Osteocyte (in vitro differentiated cells): ENCODE measurements around the gene GSPT2. TPM values are rescaled to one million over a fixed set of nuclear protein-coding genes. Genes with fewer than 3 reads are reported as not detected.
"Not testable (repeated sequence)": the region's sequence is repeated elsewhere in the genome, so short reads cannot be mapped to it uniquely, and the experiment has no call there.

Experiments
- DNase-seq: peaks from one replicate; pipeline ENCODE4 v3.0.0; 2021; ENCODE audit warnings: mixed read lengths; ENCODE audit not compliant: unreplicated experiment; ENCODE audit errors: extremely low spot score
- H3K27ac Mint-ChIP-seq: one replicate; pipeline ENCODE4 v1.8.0; 2021; ENCODE audit warnings: mild to moderate bottlenecking, mixed read lengths; ENCODE audit not compliant: unreplicated experiment
- H3K27me3 Mint-ChIP-seq: one replicate; pipeline ENCODE4 v1.8.0; 2021; ENCODE audit warnings: mixed read lengths; ENCODE audit not compliant: unreplicated experiment
- H3K36me3 Mint-ChIP-seq: one replicate; pipeline ENCODE4 v1.8.0; 2021; ENCODE audit warnings: mixed read lengths; ENCODE audit not compliant: unreplicated experiment
- H3K4me1 Mint-ChIP-seq: one replicate; pipeline ENCODE4 v1.8.0; 2021; ENCODE audit warnings: mixed read lengths; ENCODE audit not compliant: unreplicated experiment
- H3K4me3 Mint-ChIP-seq: one replicate; pipeline ENCODE4 v1.8.0; 2021; ENCODE audit warnings: mild to moderate bottlenecking, moderate library complexity, mixed read lengths; ENCODE audit not compliant: unreplicated experiment
- H3K9me3 Mint-ChIP-seq: one replicate; pipeline ENCODE4 v1.8.0; 2021; ENCODE audit warnings: mixed read lengths; ENCODE audit not compliant: unreplicated experiment
- long read RNA-seq: library from polyadenylated mRNA; unstranded; transcript quantifications from one replicate; pipeline ENCODE4 v2.0.0, GENCODE V29; 2021
- total RNA-seq: library from RNA; stranded (reverse); gene quantifications from 2 replicates; pipeline ENCODE4 v1.2.1, GENCODE V29; 2021
- TF ChIP-seq, protein P1 (sequence below): fragments of 200-600 bp; sonication (generic); IDR thresholded peaks from 2 replicates; pipeline ENCODE4 v1.5.0; 2021; ENCODE audit warnings: antibody characterized with exemption, mild to moderate bottlenecking, moderate library complexity

Gene GSPT2
- total RNA-seq = 14.5 and 15.3 TPM in 2 replicates
- long read RNA-seq, transcript GSPT2-201 (1 exons, 2,802 nt) = major isoform, 40 of 40 reads
- long read RNA-seq, partial matches to known transcripts = 0 of 40 reads
- long read RNA-seq, other reads (novel, unspliced or antisense) = 0 of 40 reads

DNA sequence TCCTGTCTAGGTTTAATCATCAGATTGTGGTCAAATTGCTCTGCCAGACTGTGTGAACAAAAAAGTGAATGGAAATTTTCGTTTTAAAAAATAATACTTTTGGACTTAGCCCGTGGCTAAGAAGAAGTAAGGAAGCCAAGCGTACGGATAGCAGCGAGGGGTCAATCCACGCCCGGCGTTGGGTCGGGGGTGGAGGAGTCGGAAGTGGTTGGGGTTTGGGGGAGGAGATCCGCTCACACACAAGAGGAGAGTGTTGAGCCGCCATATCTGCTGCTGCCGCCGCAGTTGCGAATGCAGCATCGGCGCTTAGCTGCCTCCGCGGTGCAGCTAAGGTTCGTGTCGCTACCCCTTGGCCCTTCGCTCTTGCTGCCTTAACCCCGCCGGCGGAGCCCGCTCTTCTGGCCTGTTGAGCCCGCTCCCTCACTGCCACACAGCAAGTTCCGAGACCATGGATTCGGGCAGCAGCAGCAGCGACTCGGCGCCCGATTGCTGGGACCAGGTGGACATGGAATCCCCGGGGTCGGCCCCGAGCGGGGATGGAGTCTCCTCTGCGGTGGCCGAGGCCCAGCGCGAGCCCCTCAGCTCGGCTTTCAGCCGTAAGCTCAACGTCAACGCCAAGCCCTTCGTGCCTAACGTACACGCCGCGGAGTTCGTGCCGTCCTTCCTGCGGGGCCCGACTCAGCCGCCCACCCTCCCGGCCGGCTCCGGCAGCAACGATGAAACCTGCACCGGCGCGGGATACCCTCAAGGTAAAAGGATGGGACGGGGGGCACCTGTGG lies at the start of gene GSPT2:
Gene GSPT2, plus strand, starts transcription at position 264 of the 779 bp plus-strand sequence. Its CDS starts 185 bp downstream, at position 449.
- peaks cover 16% of the 10 kb centered on the region for H3K36me3 Mint-ChIP-seq
- peaks cover 2% of the 10 kb centered on the region for H3K27me3 Mint-ChIP-seq
- peaks cover 12% of the 10 kb centered on the region for H3K4me1 Mint-ChIP-seq
- H3K9me3 Mint-ChIP-seq = peaks cover 29% of the 10 kb centered on the region
- peak within 1 kb of the TSS; percentile 63 for H3K27ac Mint-ChIP-seq
- DNase-seq = peak; percentile 87
- TF ChIP-seq, protein P1, sequence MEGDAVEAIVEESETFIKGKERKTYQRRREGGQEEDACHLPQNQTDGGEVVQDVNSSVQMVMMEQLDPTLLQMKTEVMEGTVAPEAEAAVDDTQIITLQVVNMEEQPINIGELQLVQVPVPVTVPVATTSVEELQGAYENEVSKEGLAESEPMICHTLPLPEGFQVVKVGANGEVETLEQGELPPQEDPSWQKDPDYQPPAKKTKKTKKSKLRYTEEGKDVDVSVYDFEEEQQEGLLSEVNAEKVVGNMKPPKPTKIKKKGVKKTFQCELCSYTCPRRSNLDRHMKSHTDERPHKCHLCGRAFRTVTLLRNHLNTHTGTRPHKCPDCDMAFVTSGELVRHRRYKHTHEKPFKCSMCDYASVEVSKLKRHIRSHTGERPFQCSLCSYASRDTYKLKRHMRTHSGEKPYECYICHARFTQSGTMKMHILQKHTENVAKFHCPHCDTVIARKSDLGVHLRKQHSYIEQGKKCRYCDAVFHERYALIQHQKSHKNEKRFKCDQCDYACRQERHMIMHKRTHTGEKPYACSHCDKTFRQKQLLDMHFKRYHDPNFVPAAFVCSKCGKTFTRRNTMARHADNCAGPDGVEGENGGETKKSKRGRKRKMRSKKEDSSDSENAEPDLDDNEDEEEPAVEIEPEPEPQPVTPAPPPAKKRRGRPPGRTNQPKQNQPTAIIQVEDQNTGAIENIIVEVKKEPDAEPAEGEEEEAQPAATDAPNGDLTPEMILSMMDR = no peak
- peak within 1 kb of the TSS; percentile 81 for H3K4me3 Mint-ChIP-seq

DNA sequence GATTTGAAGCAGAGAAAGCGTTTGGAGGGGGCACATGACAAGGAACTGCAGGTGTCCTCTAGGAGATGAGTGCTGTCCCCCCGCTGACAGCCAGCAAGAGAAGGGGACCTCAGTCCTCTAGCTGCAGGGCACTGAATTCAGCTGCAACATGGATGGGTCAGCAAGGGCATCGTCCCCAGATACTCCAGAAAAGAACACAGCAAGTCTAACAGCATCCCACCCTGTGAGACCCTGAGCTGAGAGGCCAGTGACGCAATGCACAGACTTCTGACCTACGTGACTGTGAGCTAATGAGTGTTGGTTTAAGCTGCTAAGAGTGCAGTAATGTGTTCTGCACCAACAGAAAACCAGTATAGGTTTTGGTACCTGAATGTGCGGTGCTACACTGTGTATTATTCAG lies 49.0 kb upstream of the GSPT2 start:
- DNase-seq = peak; percentile 27

DNA sequence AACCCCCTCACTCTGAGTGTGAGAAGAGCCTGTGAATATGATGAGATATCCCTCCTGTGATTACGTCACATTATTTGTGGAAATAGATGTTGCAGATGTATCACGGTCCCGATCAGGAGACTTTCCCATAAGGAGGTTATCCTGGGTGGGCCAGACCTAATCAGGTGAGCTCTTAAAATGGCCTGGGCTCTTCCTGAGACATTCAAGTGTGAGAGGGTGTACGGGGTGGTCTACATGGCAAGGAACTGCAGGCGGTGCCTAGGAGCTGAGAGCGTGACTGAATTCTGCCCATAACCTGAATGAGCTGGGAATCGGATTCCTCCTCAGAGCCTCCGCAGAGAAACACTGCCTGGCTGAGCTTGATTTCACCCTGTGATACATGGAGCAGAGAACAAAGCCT lies 45.8 kb upstream of the GSPT2 start:
- no peak overlapping the region for H3K27ac Mint-ChIP-seq
- DNase-seq = peak; percentile 51

More for the DNA sequence above, 49.0 kb upstream of the GSPT2 start:
- H3K27me3 Mint-ChIP-seq = no peaks in the 10 kb centered on the region
- H3K4me3 Mint-ChIP-seq = no peak overlapping the region
- no peaks in the 10 kb centered on the region for H3K4me1 Mint-ChIP-seq
- TF ChIP-seq, protein P1 = no peak
- no peaks in the 10 kb centered on the region for H3K36me3 Mint-ChIP-seq
- H3K9me3 Mint-ChIP-seq = peaks cover 13% of the 10 kb centered on the region
- no peak overlapping the region for H3K27ac Mint-ChIP-seq

DNA sequence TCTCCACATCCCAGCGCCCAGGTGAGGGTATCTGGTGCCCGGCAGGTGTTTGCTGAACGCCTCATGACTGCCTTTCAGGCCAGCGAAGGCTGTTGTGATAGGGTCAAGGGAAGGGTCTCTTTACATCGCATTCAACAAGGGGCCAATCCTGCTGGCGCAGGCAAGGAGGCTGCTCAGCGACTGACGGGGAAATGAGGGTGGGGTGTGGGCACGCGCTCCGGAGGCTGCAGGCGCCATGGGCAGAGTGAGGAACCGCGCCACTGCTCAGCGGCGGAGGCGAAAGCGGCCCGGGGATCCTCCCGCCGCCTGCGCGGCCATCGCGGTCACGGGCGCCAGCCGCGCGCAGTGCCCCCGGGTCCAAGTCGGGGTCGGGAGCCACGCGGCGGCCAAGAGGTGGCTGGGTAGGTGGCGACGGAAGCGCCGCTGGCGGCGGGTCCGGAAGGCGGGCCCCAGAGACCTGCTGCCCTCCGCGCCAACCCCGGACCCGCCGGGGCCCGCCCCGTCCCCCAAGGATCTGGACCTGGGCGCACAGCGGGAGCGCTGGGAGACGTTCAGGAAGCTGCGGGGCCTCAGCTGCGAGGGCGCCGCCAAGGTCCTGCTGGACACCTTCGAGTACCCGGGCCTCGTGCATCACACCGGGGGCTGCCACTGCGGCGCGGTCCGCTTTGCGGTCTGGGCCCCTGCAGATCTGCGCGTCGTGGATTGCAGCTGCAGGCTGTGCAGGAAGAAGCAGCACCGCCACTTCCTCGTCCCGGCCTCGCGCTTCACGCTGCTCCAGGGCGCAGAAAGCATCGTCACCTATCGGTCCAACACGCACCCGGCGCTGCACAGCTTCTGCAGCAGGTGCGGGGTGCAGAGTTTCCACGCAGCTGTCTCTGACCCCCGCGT lies 32.7 kb upstream of the GSPT2 start, which contains the start of gene CENPVL1:
Gene CENPVL1, plus strand, starts transcription at position 236 of the 888 bp plus-strand sequence. Its CDS starts 0 bp downstream, at position 236.
- not testable (repeated sequence) for H3K36me3 Mint-ChIP-seq, H3K27ac Mint-ChIP-seq, H3K9me3 Mint-ChIP-seq, H3K4me3 Mint-ChIP-seq, H3K4me1 Mint-ChIP-seq, DNase-seq, H3K27me3 Mint-ChIP-seq

More for the DNA sequence above, 45.8 kb upstream of the GSPT2 start:
- H3K4me1 Mint-ChIP-seq = no peaks in the 10 kb centered on the region
- H3K9me3 Mint-ChIP-seq = peaks cover 13% of the 10 kb centered on the region
- H3K27me3 Mint-ChIP-seq = no peaks in the 10 kb centered on the region
- H3K36me3 Mint-ChIP-seq = no peaks in the 10 kb centered on the region
- H3K4me3 Mint-ChIP-seq = no peak overlapping the region
- TF ChIP-seq, protein P1 = no peak

DNA sequence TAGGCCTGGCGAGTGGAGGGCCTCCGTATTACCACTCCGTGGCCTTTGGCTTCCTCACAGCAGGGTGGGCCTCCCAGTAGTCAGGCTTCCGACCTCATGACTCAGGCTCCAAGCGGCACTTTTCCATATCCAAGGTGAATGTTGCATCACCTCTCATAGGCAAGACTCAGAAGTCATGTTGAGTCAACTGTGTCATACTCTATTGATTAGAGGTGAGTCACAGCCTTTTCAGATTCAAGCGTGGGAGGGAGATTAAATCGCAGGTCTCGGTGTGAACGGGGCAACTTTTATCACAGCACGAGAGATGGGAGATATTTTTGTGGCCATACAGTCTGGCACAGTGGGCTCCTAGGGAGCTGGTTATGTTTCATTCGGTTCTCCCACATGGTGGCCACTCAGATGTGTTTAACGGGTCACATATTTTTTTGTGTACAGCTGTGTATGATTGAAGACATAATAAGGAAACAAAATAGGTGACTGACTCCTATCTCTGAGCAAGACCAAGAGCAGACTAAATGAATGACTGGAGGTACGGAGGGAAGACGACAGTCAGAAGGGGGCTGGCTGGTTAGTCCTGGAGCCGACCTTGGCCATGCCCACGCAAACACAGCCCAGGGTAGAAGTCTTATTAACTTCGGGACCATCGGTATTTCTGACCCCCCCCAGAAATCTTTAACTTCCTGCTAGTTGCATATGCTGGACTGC lies 30.1 kb upstream of the GSPT2 start:
- H3K36me3 Mint-ChIP-seq, H3K9me3 Mint-ChIP-seq, H3K4me1 Mint-ChIP-seq, DNase-seq, H3K27me3 Mint-ChIP-seq, H3K4me3 Mint-ChIP-seq, H3K27ac Mint-ChIP-seq: not testable (repeated sequence)
